Right renal cortex interstitium (tissue), 3 donors: Measurements from ENCODE around the gene DNAJC6. TPM values are rescaled to one million over a fixed set of nuclear protein-coding genes. Genes with fewer than 3 reads are reported as not detected.
"Not testable (repeated sequence)": the region's sequence is repeated elsewhere in the genome, so short reads cannot be mapped to it uniquely, and the experiment has no call there.

ENCODE experiments used
- DNase-seq, 3 donors: peaks; one replicate each; pipeline ENCODE4 v3.0.0-alpha.2; 2013; ENCODE audit warnings: low read depth in 3 of 3, low spot score in 2 of 3
- polyA plus RNA-seq, 3 donors: library from polyadenylated mRNA; unstranded; fragments of 120-200 nt; gene quantifications; one replicate each; pipeline ENCODE4 v1.2.1, GENCODE V29; 2013; ENCODE audit not compliant: insufficient read length in 3 of 3

DNAJC6 gene
- polyA plus RNA-seq, 3 donors, result 5.9 to 7.2 (median 6.8) TPM

DNA sequence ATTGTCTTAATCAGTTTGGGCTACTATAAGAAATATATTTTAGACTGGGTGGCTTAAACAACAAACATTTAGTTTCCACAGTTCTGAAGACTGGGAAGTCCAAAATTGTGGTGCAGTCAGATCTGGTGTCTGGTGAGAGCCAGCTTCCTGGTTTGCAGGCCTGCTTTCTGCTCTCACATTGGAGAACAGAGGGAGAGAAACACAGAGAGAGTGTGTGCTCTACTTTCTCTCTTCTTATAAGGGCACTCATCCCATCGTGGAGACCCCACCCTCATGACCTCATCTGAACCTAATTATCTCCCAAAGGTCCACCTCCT lies 115.2 kb downstream of the DNAJC6 start:
- DNase-seq, result no peak

DNA sequence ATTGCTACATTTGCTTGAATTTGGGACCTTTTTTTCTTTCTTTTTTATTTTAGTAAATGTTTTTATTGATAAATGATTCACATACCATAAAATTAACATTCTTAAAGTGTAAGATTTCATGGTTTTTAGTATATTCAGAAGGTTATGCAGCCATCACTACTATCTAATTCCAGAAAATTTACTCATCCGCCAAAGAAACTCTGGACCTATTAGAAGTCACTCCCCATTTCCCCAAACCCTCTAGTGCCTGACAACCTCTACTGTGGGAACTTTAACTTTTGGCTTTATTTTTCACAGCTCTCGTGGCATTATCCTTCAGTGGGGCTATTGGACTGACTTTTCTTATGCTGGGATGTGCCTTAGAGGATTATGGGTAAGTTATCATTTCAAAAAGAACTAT lies 115.7 kb downstream of the DNAJC6 start:
- DNase-seq, result no peak

DNA sequence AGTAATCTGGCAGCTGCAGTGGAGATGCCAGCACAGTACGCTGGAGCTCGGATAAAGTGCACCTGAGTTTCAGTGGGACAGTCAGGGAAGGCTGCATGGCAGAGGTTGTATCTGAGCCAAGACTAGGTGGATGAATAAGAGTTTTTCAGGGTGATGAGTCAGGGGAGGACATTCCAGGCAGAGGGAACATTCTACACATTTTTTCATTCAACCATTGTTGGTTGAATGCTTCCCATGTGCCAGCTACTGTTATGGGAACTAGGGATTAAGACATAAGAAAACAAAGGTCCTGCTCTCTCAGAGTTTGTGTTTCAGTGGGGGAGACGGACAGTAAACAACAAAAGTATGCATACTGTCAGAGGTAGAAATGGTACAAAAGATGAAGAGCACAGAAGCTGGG lies 116.4 kb downstream of the DNAJC6 start:
- DNase-seq, result no peak

DNA sequence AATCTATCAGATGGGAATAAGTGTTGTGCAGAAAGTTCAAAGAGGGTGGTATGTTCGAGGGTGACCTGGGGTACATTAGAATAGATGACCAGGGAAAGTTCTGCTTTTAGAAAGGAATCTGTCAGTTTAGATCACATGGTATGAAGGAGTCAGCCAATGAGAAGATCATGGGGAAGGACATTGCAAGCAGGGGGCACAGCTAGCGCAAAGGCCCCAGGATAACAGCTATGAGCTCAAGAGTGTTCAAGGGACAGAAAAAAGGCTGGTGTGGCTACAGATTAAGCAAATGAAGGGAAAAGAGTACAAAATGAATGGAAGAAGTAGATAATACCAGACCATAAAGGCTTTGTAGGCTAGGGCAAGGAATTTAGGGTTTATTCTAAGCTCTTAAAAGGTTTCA lies 119.7 kb downstream of the DNAJC6 start:
- DNase-seq, result no peak

DNA sequence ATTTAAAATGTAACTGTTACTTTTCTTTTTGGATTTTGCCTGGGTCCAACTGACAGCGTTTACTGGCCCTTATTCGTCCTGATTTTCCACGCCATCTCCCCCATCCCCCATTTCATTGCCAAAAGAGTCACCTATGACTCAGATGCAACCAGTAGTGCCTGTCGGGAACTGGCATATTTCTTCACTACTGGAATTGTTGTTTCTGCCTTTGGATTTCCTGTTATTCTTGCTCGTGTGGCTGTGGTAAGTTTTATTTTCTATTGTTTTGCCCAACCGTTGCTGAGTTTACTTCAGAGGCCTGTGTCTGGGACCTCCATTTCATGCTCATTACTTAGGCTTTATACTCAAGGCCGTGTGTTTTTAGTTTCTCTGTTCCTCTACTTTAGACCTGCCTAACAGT lies 120.5 kb downstream of the DNAJC6 start:
- DNase-seq, result no peak

DNA sequence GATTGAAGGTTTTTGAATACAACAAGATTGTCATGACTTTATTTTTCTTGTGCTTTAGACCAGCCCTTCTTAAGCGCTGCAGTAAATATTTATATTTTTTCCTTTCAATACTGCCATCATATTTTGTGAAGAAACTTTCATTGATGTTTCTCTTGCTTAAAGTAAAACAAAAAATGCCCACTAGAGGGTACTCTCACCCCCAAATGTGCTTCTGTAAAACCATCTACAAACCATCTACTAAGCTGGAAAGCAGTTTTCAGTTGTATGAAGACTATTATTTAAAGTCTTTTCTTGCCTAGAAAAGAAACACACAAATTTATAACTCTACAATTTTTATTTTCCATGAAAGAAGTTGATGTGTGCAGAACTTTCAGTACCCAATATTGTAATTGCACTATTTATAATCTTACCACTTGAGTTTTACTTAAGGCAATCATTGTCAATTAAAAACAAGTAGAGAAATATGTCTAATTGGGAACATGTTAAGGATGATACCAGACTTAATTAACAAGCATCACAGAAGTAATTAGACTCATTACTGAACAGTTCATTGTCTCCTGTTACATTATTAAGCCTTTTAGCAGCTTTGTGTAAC lies 121.9 kb downstream of the DNAJC6 start:
- DNase-seq, result no peak

DNA sequence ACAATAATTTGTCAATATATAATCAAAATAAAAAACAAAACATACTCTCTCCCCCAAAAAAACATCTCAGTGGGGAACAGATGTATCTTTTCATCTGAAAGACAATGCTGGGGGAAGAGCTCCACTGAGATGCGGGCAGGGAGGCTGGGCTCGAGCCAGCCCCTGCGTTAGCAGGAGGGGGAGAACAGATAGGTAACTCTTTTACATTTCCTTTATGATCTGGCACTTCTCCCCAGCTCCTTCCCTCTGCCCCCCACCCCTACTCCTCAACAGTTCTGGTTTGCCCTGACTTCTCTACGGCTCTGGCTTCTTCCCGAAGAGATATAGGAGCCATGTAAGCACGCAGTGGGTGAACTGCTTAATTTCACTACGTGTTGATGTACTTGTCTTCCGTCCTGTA lies 123.6 kb downstream of the DNAJC6 start:
- no peak for DNase-seq

DNA sequence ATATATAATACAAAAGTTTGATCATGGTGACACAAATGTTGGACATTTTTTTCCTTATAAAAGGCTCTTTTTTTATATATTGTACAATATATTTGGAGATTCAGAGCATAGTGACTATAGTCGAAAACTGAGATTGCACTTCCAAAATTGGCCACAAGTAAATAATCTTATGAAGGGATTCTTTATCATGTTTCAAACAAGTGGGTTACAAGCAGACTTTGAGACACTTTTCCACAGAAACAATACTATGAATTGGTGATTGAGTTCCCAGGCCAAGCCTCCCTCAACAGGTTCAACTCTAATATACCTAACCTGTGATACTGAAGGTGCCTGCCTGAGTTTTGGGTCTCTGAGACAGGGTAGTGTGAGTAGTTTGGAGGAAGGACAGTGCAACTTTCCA lies 124.9 kb downstream of the DNAJC6 start:
- no peak for DNase-seq

DNA sequence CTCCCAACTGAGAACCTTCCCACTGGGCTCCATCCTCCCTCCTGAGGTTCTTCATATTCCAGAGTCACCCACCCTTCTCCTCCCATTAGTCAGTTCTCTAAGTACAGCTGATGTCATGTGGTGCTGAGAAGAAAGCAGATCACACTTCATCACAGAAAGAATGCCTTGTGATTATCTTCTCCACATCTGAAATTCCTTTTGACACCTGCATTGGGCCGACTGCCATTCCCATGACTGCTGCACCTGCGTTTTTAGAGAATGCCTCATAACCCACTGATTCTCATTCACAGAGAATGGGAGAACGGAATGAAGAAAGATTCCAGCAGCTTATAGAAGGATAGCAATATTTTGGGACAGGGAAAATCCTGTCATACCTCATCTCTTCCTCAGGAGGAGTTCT lies 125.4 kb downstream of the DNAJC6 start:
- DNase-seq, result no peak

DNA sequence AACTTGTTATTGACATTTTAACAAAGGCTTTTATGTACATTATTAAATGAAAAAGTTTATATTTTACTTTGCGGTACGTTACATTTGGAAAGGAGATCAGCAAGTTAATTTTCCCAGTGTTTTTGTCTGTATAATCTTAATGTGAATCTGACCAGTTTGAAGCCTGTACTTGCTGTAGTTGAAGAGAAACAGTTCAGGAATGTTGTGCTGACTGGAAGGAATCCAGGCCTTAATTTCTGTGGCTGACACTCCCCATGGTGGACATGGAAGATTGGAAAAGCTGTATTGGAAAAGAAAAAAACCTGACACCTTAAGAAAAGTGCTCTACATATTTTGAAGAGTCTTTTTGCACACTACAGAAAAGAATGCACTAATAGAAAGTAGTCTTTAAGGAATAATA lies 126.6 kb downstream of the DNAJC6 start:
- no peak for DNase-seq

DNA sequence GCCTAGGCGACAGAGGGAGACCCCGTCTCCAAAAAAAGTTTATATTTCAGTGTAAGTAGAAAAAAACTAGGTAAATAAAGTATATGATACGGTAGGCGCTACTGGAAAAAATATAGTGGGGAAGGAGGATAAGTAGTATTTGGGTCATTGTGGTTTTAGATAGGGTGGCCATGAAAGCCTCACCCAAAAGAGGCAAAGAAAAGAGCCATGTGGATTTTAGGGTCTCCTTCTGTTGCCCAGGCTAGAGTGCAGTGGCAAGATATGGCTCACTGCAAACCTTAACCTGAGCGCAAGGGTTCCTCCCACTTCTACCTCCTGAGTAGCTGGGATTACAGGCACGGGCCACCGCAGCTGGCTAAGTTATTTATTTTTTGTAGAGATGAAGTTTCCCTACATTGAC lies 128.3 kb downstream of the DNAJC6 start:
- no peak for DNase-seq

DNA sequence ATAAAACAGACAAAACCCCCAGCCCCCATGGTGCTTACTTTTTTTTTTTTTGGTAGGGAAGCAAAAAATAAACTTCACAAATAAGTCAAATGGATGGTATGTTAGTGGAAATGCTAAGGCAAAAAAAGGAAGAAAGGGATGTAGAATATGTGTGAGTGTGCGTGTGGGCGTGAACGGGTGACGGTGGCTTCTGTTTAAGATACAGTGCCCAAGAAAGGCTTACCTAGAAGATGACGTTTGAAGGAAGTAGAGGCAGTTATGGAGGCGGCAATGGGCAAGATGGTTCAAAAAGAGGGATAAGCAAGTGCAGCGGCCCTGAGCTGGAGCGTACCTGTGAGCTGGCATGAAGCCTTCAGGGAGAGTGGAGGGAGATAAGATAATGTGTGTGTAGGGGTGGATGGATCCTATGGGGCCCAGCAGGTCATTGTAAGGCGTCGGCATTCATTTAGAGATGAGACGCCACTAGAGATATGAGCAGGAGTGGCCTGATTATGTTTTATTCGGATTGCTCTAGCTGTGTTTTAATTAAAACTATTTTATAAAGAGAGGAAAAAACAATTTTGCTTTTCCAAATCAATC lies 131.1 kb downstream of the DNAJC6 start:
- DNase-seq, result no peak

DNA sequence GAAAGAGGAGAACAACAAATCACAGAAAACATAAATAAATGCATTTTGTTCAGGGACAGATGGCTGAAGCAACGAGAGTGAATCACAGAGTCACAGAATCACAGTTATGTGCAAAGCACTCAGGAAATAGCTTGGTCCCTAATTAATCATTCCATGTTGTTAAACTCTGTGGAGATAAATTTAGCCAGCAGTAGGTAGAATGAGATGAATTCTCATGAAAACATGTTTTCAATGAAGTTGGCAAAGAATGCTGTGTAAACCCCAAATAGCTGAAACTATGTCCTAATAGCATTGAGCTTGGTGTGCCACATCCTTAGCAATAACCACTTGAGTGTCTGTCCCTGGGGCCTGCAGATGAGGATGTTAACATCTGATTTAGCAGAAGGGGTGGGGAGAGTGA lies 131.6 kb downstream of the DNAJC6 start:
- DNase-seq, result no peak

DNA sequence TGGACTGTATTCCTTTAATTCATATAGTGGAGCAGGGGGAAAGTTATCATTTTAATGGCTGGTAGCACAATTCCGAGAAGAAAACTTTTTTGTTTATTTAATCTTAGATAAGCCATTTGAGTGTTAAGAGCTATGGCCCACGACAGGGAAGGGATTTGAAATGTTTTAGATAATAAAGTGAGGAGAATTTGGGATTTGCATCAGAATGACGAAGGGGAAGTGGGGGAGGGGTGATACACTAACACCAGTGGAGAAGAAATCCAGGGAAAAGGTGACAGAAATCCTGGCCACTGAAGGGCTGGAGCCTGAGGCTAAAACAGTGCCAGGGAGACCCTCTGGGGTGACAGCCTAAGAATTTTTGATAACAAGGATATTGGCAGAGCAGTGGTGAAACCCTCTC lies 132.1 kb downstream of the DNAJC6 start:
- DNase-seq, result no peak

DNA sequence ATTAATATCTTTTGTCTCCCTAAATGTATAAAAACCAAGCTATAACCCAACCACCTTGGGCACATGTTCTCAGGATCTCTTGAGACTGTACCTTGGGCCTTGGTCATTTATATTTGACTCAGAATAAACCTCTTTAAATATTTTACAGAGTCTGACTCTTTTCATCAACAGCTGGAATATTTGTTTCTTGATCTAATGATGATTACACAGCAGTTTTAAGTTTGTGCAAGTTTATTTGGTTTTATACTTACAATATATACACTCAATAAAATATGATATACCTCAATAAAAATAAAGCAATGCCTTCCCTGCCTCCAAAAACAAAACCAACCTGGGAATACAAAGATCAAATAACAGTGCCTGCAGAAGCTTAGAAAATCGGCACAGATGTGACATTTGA lies 133.1 kb downstream of the DNAJC6 start:
- DNase-seq, result no peak

DNA sequence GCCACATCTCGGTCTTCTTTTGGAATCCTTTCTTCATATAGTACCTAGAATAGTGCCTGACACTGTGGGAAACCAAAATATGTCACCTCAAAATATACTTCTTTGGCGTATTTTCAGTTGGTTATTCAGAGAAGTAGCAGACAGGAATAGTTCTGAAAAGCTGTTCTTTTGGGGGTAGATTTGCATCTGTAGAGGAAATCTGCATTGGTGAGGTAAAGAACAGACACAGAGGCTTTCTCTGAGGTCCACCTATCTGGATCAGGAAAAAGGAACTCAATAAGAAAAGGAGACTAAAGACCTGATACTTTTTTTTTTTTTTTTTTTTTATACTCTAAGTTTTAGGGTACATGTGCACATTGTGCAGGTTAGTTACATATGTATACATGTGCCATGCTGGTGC lies 134.3 kb downstream of the DNAJC6 start:
- no peak for DNase-seq

DNA sequence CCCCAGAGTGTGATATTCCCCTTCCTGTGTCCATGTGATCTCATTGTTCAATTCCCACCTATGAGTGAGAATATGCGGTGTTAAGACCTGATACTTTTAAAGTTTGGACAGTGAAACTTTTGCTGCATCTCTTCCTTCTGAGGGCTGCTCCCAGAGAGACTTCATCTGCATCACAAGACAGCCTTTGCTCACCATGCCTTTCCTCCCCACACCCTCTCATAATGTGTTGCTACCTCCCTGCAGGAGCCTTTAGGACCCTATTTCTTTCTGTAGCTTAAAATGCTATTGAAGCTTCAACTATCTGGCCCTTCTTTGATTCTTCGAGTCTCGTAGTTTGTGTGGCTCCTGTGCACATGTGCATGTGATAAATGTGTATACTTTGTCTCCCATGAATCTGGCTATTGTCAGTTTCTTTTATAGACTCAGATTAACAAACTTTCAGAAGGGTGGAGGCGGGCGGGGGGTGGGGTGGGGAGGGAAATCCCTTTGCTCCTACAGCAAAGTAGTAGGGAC lies 134.8 kb downstream of the DNAJC6 start:
- no peak for DNase-seq

DNA sequence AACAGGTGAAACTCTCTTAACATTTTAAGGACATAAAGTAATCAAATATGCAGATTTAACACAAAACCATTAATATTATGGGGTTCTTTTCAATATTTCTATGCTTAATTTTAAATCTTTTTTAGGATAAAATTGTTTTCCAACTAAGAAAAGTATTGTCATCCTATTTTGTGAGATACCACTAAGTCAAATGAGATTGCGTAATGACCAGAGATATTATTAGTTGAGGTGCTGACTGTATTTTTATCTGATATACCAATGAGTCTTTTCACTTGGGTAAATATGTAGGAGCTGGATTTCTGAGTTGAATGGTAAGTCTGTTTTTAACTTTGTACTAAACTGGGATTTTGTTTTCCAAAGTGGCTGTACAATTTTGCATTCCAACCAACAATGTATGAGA lies 136.5 kb downstream of the DNAJC6 start:
- no peak for DNase-seq

DNA sequence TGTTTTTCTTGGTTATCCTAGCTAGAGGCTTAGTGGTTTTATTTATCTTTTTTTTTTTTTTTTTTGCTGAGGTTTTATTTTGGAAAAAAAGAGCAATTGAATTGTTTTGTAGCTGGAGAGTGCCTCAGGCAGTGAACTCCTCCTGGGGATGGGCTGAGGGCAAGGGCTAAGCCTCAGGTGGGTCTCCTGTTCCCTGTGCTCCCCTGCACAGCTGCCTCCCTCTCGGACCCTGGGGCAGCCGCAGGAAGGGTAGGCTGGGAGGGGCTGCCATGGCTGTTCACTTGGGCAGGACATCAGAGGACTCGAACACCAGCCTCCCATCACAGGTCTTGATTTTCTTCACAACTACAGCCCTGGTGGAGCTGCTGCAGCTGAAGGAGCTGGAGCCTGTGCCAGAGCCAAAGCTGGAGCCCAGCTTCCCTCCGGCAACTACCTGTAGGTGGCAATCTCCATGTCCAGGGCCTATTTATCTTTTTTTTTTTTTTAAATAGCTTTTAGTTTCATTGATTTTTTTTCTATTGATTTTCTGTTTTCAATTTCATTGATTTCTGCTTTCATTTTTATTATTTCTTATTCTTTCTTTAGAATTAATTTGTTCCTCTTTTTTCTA lies 140.0 kb downstream of the DNAJC6 start:
- no peak for DNase-seq

DNA sequence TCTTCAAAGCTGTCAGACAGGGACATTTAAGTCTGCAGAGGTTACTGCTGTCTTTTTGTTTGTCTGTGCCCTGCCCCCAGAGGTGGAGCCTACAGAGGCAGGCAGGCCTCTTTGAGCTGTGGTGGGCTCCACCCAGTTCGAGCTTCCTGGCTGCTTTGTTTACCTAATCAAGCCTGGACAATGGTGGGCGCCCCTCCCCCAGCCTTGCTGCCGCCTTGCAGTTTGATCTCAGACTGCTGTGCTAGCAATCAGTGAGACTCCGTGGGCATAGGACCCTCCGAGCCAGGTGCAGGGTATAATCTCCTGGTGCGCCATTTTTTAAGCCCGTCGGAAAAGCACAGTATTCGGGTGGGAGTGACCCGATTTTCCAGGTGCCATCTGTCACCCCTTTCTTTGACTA lies 146.3 kb downstream of the DNAJC6 start:
- not testable (repeated sequence) for DNase-seq

DNA sequence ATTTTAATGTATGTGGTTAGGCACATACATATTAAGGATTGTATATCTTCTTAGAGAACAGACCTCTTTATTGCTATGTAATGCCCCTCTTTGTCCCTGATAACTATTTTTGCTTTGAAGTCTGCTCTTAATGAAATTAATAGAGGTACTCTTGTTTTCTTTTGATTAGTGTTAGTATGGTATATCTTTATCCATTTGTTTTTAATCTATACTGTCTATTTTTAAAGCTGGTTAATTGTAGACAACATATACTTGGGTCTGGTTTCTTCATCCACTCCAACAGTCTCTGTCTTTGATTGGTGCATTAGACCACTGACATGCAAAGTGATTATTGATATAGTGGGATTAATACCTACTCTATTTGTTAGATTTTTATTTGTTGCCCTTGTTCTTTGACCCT lies 147.1 kb downstream of the DNAJC6 start:
- no peak for DNase-seq

DNA sequence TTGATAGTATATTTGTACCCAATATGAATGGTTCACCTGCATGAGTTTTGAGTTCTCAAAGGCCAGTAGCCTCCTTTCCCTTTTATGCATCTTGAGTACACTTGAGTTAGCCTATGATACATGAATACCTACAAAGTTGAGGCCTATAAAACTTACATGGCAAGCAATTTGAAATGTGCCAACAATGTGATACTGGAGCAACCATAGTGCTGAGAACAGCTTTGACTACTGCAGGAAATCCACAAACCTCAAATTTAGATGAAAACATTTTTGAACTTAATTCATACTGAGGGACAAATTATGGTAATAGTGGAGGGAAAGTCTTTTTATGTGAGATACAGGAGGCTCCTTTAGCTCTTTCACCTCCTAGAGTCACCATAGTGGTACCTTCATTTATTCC lies 148.5 kb downstream of the DNAJC6 start:
- DNase-seq, result no peak
